Measurements from ENCODE around the gene ADPRH. TPM values are rescaled to one million over a fixed set of nuclear protein-coding genes. Genes with fewer than 3 reads are reported as not detected.

The ADPRH gene
- total RNA-seq, 1 donor from 2014 or later = 0.77 TPM

GRCh38 chr3:119630128-119630879, 51.0 kb downstream of the ADPRH start:
- no peak for DNase-seq (ENCODE audit: low spot score)
- H3K36me3 ChIP-seq = no peaks in the 10 kb centered on the region
- peaks cover 22% of the 10 kb centered on the region for H3K4me1 ChIP-seq
- no peaks in the 10 kb centered on the region for H3K79me2 ChIP-seq (ENCODE audit: low read depth)
- no peak overlapping the region for H3K27ac Mint-ChIP-seq
- peaks cover 2% of the 10 kb centered on the region for H3K27me3 Mint-ChIP-seq (ENCODE audit: insufficient read depth, low read depth)
- TF ChIP-seq EZH2phosphoT487 (IDR thresholded peaks at IDR 0.05) = no peak
- no peak for TF ChIP-seq EZH2 (IDR thresholded peaks at IDR 0.05)
- TF ChIP-seq, protein P1, sequence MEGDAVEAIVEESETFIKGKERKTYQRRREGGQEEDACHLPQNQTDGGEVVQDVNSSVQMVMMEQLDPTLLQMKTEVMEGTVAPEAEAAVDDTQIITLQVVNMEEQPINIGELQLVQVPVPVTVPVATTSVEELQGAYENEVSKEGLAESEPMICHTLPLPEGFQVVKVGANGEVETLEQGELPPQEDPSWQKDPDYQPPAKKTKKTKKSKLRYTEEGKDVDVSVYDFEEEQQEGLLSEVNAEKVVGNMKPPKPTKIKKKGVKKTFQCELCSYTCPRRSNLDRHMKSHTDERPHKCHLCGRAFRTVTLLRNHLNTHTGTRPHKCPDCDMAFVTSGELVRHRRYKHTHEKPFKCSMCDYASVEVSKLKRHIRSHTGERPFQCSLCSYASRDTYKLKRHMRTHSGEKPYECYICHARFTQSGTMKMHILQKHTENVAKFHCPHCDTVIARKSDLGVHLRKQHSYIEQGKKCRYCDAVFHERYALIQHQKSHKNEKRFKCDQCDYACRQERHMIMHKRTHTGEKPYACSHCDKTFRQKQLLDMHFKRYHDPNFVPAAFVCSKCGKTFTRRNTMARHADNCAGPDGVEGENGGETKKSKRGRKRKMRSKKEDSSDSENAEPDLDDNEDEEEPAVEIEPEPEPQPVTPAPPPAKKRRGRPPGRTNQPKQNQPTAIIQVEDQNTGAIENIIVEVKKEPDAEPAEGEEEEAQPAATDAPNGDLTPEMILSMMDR (IDR thresholded peaks at IDR 0.05) = no peak
- H3K27me3 ChIP-seq = no peaks in the 10 kb centered on the region
- no peak overlapping the region for H3K4me3 ChIP-seq
- peaks cover 17% of the 10 kb centered on the region for H3K4me1 Mint-ChIP-seq
- no peaks in the 10 kb centered on the region for H3K36me3 Mint-ChIP-seq
- H3K4me3 Mint-ChIP-seq = no peak overlapping the region
- no peak overlapping the region for H3K27ac ChIP-seq
- H3K4me2 ChIP-seq = no peak overlapping the region
- peak overlapping the region; percentile 31 for H2AFZ ChIP-seq (replicated peaks)
- H4K20me1 ChIP-seq (ENCODE audit: low read depth) = no peaks in the 10 kb centered on the region
- no peaks in the 10 kb centered on the region for H3K9me3 ChIP-seq (ENCODE audit: low read depth)
- H3K9ac ChIP-seq = no peak overlapping the region
- peaks cover 7% of the 10 kb centered on the region for H3F3A ChIP-seq (ENCODE audit: low read depth)
- H3K9me3 Mint-ChIP-seq = no peaks in the 10 kb centered on the region

DNA sequence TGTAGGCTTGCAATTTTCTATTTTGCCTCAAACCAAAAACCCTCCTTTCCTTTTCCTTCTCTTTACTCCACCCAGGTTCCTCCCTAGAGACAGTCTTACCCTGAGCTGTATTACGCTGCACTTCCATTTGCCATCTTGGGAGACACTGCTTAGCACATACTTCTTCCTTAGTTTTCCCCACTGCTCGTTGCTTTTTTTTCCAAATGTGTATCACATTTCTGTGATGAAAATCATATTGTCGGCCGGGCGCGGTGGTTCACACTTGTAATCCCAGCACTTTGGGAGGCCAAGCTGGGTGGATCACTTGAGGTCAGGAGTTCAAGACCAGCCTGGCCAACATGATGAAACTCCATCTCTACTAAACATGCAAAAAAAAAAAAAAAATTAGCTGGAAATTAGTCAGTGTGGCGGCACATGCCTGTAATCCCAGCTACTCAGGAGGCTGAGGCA, 51.6 kb downstream of the ADPRH start:
- no peaks in the 10 kb centered on the region for H3K27me3 ChIP-seq
- Mint-ChIP-seq H3K27ac (no peak overlapping the region), H3K36me3 (no peaks in the 10 kb centered on the region)

DNA sequence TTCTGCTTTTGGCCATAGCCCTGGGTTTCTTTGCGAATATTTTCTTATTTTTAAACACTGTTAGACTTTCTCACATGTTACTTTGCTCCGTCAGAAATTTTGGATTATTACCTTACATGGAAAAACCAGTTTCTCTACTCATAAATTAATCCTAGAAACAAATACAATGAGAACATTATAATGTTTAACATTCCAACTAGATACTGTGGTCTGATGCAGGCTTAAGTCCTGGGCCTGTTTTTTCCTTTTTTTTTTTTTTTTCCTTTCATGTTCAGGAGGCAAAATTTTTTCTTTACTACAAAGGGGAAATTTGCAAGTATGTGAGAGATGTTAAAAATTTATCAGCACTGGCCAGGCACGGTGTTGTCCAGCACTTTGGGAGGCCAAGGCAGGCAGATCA, 52.2 kb downstream of the ADPRH start:
- peaks cover 2% of the 10 kb centered on the region for H3K27me3 Mint-ChIP-seq (ENCODE audit: insufficient read depth, low read depth)
- no peaks in the 10 kb centered on the region for H3K36me3 ChIP-seq
- TF ChIP-seq, protein P1 (IDR thresholded peaks at IDR 0.05) = no peak
- no peak for TF ChIP-seq EZH2 (IDR thresholded peaks at IDR 0.05)
- DNase-seq (ENCODE audit: low spot score) = no peak
- H3K27ac ChIP-seq = no peak overlapping the region
- peaks cover 6% of the 10 kb centered on the region for H3K4me1 Mint-ChIP-seq
- H3K27me3 ChIP-seq = no peaks in the 10 kb centered on the region
- H3K9me3 ChIP-seq (ENCODE audit: low read depth) = no peaks in the 10 kb centered on the region
- H3K79me2 ChIP-seq (ENCODE audit: low read depth) = no peaks in the 10 kb centered on the region
- H3K27ac Mint-ChIP-seq = no peak overlapping the region
- H3F3A ChIP-seq (ENCODE audit: low read depth) = no peaks in the 10 kb centered on the region
- H3K4me3 ChIP-seq = no peak overlapping the region
- peaks cover 12% of the 10 kb centered on the region for H3K4me1 ChIP-seq
- H3K4me2 ChIP-seq = no peak overlapping the region
- no peaks in the 10 kb centered on the region for H4K20me1 ChIP-seq (ENCODE audit: low read depth)
- H3K9ac ChIP-seq = no peak overlapping the region
- no peak overlapping the region for H3K4me3 Mint-ChIP-seq
- no peaks in the 10 kb centered on the region for H3K9me3 Mint-ChIP-seq
- H3K36me3 Mint-ChIP-seq = no peaks in the 10 kb centered on the region
- no peak overlapping the region for H2AFZ ChIP-seq (replicated peaks)

More for the DNA sequence above, 51.6 kb downstream of the ADPRH start:
- H3K4me1 Mint-ChIP-seq = peaks cover 11% of the 10 kb centered on the region
- Histone ChIP-seq H3K4me2 (no peak overlapping the region), H3K9me3 (ENCODE audit: low read depth) (no peaks in the 10 kb centered on the region), H2AFZ (replicated peaks) (no peak overlapping the region), H3K79me2 (ENCODE audit: low read depth) (no peaks in the 10 kb centered on the region), H3K9ac (no peak overlapping the region), H3F3A (ENCODE audit: low read depth) (peaks cover 4% of the 10 kb centered on the region), H3K27ac (no peak overlapping the region), H3K4me3 (no peak overlapping the region), H3K36me3 (no peaks in the 10 kb centered on the region), H4K20me1 (ENCODE audit: low read depth) (no peaks in the 10 kb centered on the region), H3K4me1 (peaks cover 17% of the 10 kb centered on the region)
- H3K9me3 Mint-ChIP-seq = no peaks in the 10 kb centered on the region
- peaks cover 2% of the 10 kb centered on the region for H3K27me3 Mint-ChIP-seq (ENCODE audit: insufficient read depth, low read depth)
- no peak overlapping the region for H3K4me3 Mint-ChIP-seq
- no peak for DNase-seq (ENCODE audit: low spot score)
- TF ChIP-seq, protein P1 (IDR thresholded peaks at IDR 0.05) = no peak
- TF ChIP-seq EZH2 (IDR thresholded peaks at IDR 0.05) = no peak
- TF ChIP-seq EZH2phosphoT487 (IDR thresholded peaks at IDR 0.05) = no peak

Data from neural progenitor cell (in vitro differentiated cells).